GM12891 (cell line): ENCODE results near the gene ADAMTS13.

Source experiments
- POLR2A ChIP-seq: IDR thresholded peaks from 2 replicates; pipeline ENCODE4 v1.6.1; 2011; ENCODE audit warnings: low read depth, low read length, control low read depth
- TAF1 ChIP-seq: IDR thresholded peaks from 2 replicates; pipeline ENCODE4 v1.6.1; 2011; ENCODE audit warnings: low read depth, low read length, control low read depth

- TF ChIP-seq TAF1 (no peak), POLR2A (no peak)
Measured at GRCh38 chr9:133402689-133403088, 19.5 kb upstream of the ADAMTS13 start.
